ENCODE results near the gene CDK5RAP2.
A peak's percentile ranks its signal among the peaks of the same experiment; 100 is the strongest.
"Not testable (repeated sequence)": the region's sequence is repeated elsewhere in the genome, so short reads cannot be mapped to it uniquely, and the experiment has no call there.

CDK5RAP2 gene

GRCh38 chr9:120541921-120542320 is 38.0 kb downstream of the CDK5RAP2 start:
- no peak for DNase-seq

DNA sequence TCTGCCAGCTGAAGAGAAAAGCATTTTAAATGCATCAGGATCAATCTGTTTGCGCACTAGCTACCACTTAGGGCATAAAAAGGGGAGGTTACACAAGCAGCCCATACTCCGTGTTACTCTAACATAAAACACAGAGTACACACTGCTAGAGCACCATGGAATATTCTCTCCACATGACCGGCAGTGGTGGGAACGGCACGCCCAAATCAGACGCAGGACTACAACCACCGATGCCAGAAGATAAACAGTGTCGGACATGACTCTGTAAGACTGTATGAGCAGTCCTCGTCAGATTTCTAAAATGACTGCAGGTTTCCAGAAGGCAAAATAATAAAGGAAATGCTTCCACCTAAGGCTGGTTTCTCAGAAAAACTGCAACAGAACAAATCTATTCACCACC is 40.0 kb downstream of the CDK5RAP2 start:
- DNase-seq = no peak

- DNase-seq = no peak
These were observed 41.6 kb downstream of the CDK5RAP2 start for GRCh38 chr9:120538339-120538738.

DNA sequence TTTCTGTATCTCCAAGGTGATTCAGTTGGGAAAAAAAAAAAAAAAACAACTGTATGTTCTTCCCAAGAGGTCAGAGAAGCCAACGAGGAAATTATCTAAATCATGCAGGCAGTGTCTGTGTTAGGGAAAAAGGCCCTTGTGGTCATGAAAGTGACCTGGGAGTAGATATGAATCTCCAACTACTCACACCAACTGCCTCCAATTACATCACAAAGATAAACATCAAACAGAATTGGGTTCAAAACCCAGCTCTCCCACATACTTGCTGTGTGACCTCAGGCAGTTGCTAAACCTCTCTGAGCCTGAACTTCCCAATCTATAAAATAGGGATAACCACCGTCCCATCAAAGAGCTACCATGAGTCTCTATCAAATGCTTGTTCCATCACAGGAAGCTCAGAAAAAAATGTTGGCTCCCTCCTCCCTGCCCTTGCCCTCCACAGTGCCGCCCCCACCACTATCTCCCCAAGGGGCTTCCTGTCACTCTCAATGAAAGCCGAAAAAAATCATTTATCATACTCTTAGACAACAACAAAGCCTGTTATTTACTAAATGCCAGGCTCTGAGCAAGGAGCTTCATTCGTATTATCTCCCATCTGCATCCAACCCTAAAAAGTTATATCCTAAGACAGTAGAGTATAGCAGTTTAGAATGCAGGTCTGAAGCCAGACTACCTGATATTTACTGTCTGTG is 42.9 kb downstream of the CDK5RAP2 start:
- DNase-seq = no peak

- no peak for DNase-seq
These were observed 43.9 kb downstream of the CDK5RAP2 start for GRCh38 chr9:120536094-120536493.

- DNase-seq = no peak
These were observed 45.7 kb downstream of the CDK5RAP2 start for GRCh38 chr9:120534266-120534665.

GRCh38 chr9:120532891-120533290 is 47.1 kb downstream of the CDK5RAP2 start:
- DNase-seq = no peak

DNA sequence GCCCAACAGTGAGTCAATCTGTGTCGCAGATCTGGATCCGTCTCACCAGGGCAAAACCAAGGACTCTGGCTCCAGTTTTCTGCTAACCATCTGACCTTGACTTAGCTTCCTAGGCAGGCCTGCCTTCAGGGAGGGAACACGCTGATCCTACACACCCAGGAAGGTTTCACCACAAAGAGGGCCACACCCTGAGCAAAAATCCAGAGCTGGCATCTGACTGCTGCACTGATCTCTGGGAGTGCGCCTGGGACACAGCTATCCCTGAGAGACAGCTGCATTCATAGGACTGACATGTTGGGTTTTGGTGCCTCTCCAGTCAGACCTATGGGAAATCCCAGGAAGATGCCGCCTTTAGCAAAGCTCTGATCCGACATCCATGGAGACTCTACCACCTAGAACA is 47.5 kb downstream of the CDK5RAP2 start:
- no peak for DNase-seq

- peak; percentile 25 for DNase-seq
These were observed 48.2 kb downstream of the CDK5RAP2 start for GRCh38 chr9:120531683-120532300.

DNA sequence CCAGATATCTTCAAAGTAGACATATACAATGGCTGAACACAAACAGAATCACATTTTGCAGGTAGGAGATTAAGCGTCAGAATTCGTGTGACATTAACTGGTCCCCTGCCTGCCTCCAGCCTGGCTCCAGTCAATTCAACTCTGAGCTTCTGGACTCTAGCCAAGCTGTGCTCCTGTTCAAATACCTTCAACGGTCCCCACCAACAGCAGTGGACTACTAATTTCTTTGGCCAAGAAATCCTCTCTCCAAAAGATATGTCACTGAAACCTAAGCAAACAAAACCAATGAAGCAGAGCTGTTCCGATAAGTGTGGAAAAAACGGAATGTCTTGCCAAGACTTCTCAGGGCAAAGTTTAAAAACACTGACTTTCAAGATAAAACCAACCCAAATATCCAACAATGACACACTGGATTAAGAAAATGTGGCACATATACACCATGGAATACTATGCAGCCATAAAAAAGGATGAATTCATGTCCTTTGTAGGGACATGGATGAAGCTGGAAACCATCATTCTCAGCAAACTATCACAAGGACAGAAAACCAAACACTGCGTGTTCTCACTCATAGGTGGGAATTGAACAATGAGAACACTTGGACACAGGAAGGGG is 49.6 kb downstream of the CDK5RAP2 start:
- not testable (repeated sequence) for DNase-seq

DNA sequence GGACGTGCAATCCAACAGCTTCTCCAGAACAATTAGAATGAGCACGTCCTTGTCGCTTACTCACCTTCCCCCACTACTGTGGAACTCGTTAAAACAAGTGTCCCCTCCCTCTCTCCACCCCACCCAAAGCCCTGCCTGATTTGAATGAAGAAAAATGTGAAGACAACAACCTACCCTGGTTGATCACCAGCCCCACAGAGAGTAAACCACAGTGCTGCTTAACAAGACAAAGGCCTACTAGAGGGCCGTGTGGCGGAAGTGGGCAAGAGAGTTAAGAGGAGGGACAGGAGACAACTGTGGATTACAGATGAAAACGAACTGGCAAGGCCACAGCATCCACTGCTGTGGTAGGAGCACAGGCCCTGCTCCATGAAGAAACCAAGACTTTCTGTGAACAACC is 51.1 kb downstream of the CDK5RAP2 start:
- no peak for DNase-seq

DNA sequence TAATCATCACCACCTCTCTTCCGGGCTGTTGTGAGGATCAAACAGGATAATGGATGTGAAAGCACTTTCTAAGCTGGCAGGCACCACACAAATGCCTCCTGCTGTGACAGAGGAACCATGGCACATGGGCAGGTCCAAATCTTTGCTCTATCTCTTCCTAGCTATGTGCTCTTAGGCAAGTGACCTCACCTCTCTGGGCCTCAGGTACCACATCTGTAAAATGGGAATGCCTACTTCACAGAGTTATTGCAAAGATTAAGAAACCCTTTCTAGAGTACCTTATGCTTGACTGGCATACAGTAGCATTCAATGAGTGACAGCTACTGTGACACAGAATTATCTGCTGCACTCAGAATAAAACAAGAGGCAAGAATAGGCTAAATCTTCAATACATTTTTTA is 51.6 kb downstream of the CDK5RAP2 start:
- no peak for DNase-seq

GRCh38 chr9:120526534-120526933 is 53.4 kb downstream of the CDK5RAP2 start:
- DNase-seq = no peak

- no peak for DNase-seq
These were observed 55.1 kb downstream of the CDK5RAP2 start for GRCh38 chr9:120524863-120525262.

DNA sequence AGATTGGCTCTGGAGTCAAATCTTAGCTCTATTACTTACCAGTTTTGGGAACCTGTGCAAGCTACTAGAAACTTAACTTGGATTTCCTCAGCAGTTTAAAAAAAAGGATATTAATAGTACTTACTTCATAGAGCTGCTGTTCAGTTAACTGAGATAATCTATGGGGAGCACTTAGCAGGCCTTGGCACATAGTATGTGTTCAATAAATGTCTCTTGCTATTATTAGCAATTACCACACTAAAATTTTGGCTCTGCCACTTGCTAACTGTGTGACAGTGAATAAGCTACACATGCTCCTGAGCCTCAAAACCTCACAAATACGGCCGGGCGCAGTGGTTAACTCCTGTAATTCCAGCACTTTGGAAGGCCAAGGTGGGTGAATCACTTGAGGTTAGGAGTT is 55.9 kb downstream of the CDK5RAP2 start:
- DNase-seq = no peak

DNA sequence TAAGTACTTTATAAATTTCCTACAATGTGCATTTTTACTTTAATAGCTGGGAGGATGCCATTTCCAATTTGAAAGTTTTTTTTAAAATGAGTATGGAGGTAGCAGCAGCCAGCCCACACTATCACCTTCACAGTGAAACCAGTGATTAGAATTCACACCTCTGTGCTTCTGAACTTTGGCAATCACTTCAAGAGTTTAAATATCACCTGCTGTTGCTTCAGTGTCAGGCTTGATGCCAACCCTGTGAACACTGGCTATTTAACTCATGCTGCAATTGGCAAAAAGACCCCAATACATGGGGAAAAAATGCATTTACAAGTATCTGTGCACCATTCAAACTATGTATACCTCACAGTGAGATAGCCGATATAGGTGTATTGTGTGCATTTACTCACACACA is 57.4 kb downstream of the CDK5RAP2 start:
- DNase-seq = no peak

DNA sequence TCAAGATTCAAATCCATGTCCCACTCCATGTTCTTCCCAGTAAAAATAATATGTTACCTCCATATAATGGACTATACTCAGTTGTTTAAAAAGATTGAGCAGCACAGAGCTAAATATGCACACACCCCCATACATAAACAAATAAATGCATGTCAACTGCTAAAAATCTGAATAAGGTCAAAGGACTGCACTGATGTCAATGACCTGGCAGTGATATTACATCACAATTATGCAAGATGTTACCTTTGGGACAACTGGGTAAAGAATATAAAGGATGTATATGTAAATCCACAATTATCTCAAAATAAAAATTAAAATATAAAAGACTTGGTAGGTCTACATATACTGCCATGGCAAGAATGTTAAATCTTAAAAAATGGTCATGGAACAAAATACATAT is 57.9 kb downstream of the CDK5RAP2 start:
- DNase-seq = no peak

- DNase-seq = no peak
These were observed 58.9 kb downstream of the CDK5RAP2 start for GRCh38 chr9:120521101-120521500.

DNA sequence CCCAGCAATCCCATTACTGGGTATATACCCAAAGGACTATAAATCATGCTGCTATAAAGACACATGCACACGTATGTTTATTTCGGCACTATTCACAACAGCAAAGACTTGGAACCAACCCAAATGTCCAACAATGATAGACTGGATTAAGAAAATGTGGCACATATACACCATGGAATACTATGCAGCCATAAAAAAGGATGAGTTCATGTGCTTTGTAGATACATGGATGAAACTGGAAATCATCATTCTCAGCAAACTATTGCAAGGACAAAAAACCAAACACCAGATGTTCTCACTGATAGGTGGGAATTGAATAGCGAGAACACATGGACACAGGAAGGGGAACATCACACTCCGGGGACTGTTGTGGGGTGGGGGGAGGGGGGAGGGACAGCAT is 64.0 kb downstream of the CDK5RAP2 start:
- DNase-seq = not testable (repeated sequence)

DNA sequence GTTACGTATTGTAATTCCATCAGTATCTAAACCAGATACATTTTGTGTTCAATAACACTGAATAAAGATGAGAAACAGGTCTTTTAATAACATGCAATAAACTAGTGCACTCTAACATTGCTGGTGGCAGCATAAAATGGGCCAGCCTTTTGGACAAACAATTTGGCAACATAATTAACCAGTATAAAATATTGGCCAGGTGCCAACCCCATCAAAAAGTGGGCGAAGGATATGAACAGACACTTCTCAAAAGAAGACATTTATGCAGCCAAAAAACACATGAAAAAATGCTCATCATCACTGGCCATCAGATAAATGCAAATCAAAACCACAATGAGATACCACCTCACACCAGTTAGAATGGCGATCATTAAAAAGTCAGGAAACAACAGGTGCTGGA is 64.5 kb downstream of the CDK5RAP2 start:
- DNase-seq = not testable (repeated sequence)

- no peak for DNase-seq
These were observed 65.6 kb downstream of the CDK5RAP2 start for GRCh38 chr9:120514405-120514804.

DNA sequence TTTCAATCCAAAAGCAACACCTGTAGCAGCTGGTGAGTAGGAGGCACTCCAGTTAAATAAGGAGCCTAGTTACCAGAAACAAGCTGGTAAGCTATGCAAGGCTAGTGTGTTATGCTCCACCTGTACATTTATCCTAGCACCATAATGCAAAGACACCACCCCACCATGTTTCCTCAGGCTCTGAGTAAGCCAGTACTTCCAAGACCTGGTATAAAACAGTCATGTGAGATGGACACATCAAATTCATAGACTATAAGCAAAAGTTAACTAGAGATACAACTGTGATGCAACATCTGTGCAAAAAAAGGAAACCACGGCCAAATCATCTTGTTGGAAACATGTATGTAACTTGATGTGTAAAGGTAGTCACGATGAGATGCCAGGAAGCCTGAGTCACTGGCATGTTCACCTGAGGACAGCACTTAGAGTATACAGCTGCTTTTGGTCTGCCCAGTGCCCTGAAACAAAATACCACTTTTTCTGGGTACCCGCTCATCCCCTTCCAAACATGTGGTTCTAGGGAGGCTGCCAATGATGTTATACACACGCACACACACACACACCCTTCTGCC is 66.1 kb downstream of the CDK5RAP2 start:
- DNase-seq = no peak

DNA sequence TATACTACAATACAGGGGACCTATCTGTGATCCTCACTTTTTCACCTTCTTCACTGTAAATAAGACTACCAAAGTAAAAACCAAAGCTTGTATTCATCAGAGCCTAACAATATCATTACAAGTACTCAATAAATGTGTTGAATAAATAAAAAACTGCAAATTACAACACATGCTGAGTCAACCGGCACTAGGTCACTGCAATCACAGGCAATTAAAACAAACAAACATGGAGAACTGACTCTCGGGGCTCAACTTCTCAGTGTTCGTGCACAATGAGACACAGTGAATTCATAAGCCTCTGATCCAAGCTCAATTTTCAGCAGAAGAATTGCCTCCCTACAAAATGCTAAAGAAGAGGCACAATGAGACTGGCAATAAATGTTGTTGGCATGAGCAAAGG is 69.2 kb downstream of the CDK5RAP2 start:
- DNase-seq = no peak

GRCh38 chr9:120507936-120508510 is 71.9 kb downstream of the CDK5RAP2 start:
- DNase-seq = no peak
